Measurements from ENCODE around the gene ESRRA. TPM values are rescaled to one million over a fixed set of nuclear protein-coding genes. Genes with fewer than 3 reads are reported as not detected.

Gene ESRRA
- total RNA-seq, 1 experiment from 2014 or later = 53.4 TPM

- Mint-ChIP-seq H3K27ac (ENCODE audit: unreplicated experiment) (no peak overlapping the region), H3K4me1 (ENCODE audit: low read depth, unreplicated experiment) (peaks cover 9% of the 10 kb centered on the region), H3K27me3 (ENCODE audit: unreplicated experiment) (peaks cover 76% of the 10 kb centered on the region), H3K36me3 (ENCODE audit: insufficient read depth, unreplicated experiment) (peaks cover 9% of the 10 kb centered on the region), H3K9me3 (ENCODE audit: low read depth, unreplicated experiment) (no peaks in the 10 kb centered on the region), H3K4me3 (ENCODE audit: low read depth, unreplicated experiment) (peak overlapping the region; percentile 24)
- no peak for DNase-seq
- TF ChIP-seq, protein P1, sequence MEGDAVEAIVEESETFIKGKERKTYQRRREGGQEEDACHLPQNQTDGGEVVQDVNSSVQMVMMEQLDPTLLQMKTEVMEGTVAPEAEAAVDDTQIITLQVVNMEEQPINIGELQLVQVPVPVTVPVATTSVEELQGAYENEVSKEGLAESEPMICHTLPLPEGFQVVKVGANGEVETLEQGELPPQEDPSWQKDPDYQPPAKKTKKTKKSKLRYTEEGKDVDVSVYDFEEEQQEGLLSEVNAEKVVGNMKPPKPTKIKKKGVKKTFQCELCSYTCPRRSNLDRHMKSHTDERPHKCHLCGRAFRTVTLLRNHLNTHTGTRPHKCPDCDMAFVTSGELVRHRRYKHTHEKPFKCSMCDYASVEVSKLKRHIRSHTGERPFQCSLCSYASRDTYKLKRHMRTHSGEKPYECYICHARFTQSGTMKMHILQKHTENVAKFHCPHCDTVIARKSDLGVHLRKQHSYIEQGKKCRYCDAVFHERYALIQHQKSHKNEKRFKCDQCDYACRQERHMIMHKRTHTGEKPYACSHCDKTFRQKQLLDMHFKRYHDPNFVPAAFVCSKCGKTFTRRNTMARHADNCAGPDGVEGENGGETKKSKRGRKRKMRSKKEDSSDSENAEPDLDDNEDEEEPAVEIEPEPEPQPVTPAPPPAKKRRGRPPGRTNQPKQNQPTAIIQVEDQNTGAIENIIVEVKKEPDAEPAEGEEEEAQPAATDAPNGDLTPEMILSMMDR (IDR thresholded peaks at IDR 0.05; ENCODE audit: unreplicated experiment) = no peak
- intact Hi-C loops (cut with micrococcal nuclease; ENCODE audit: unreplicated experiment) = no loop called here
- no TSS peak for BruUV-seq (replicated peaks)
- CTCF ChIA-PET = no interaction called here
Observed at GRCh38 chr11:64291752-64292459, 13.4 kb upstream of the ESRRA start.

DNA sequence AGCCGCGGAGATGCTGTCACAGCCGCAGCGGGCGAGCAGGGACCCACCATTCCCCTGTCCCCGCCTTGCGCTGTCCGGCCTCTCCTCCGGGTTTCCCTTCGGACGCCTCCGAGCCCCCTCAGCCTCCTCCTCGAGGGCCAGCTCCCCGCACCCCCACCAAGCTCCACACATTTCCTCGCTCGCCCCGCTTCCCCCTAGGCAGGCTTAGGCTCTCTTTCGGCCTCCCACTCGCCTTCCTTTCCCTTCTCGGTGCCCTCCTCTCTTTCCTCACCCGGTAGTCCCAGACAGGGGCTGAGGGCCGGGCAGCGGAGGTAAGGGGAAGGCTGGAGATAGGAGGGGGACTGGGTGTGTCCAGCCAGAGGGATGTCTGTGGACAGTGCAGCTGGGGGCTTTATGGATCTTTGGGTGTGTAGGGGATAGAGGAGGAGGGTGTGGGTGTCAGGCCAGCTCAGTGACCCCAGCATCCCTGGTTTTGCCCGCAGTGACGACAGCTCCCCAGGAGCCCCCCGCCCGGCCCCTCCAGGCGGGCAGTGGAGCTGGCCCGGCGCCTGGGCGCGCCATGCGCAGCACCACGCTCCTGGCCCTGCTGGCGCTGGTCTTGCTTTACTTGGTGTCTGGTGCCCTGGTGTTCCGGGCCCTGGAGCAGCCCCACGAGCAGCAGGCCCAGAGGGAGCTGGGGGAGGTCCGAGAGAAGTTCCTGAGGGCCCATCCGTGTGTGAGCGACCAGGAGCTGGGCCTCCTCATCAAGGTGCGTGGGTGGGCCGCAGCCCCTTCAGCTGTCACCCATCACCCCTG lies 12.7 kb upstream of the ESRRA start:
- CTCF ChIA-PET = no interaction called here
- Mint-ChIP-seq H3K27ac (ENCODE audit: unreplicated experiment) (no peak overlapping the region), H3K4me1 (ENCODE audit: low read depth, unreplicated experiment) (peaks cover 7% of the 10 kb centered on the region), H3K36me3 (ENCODE audit: insufficient read depth, unreplicated experiment) (peaks cover 7% of the 10 kb centered on the region), H3K4me3 (ENCODE audit: low read depth, unreplicated experiment) (peak overlapping the region; percentile 24), H3K9me3 (ENCODE audit: low read depth, unreplicated experiment) (no peaks in the 10 kb centered on the region), H3K27me3 (ENCODE audit: unreplicated experiment) (peaks cover 83% of the 10 kb centered on the region)
- no TSS peak for BruUV-seq (replicated peaks)
- TF ChIP-seq, protein P1 (IDR thresholded peaks at IDR 0.05; ENCODE audit: unreplicated experiment) = no peak
- intact Hi-C loops (cut with micrococcal nuclease; ENCODE audit: unreplicated experiment) = no loop called here
- no peak for DNase-seq

- Mint-ChIP-seq H3K4me1 (ENCODE audit: low read depth, unreplicated experiment) (peaks cover 12% of the 10 kb centered on the region), H3K9me3 (ENCODE audit: low read depth, unreplicated experiment) (no peaks in the 10 kb centered on the region), H3K4me3 (ENCODE audit: low read depth, unreplicated experiment) (no peak overlapping the region), H3K36me3 (ENCODE audit: insufficient read depth, unreplicated experiment) (peaks cover 4% of the 10 kb centered on the region), H3K27me3 (ENCODE audit: unreplicated experiment) (peaks cover 94% of the 10 kb centered on the region), H3K27ac (ENCODE audit: unreplicated experiment) (no peak overlapping the region)
- DNase-seq = no peak
- intact Hi-C loops (cut with micrococcal nuclease; ENCODE audit: unreplicated experiment) = no loop called here
- TF ChIP-seq, protein P1 (IDR thresholded peaks at IDR 0.05; ENCODE audit: unreplicated experiment) = no peak
- no TSS peak for BruUV-seq (replicated peaks)
- CTCF ChIA-PET = interaction anchor here (0.7 kb wide), 1 partner anchor 40 kb away, joined by 10 read pairs; no protein-coding TSS in a partner anchor
Observed at GRCh38 chr11:64294774-64295173, 10.6 kb upstream of the ESRRA start.

DNA sequence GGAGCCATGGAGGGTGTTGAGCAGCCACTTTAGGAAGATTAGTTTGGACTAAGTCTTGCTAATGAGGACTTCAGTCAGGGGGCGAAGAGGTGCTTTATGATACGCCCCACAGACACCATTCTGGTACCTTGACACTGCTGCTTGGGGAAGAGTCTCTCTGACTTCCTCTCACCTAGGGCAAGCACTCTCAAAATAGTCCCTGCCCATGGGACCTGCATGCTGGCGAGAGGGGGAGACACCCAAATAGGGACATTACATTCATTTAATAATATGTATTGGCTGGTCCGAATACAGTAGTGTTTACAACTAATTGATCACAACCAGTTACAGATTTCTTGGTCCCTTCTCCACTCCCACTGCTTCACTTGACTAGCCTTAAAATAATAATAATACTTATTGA lies 9.6 kb upstream of the ESRRA start:
- H3K9me3 Mint-ChIP-seq (ENCODE audit: low read depth, unreplicated experiment) = no peaks in the 10 kb centered on the region
- intact Hi-C loops (cut with micrococcal nuclease; ENCODE audit: unreplicated experiment) = no loop called here
- H3K4me3 Mint-ChIP-seq (ENCODE audit: low read depth, unreplicated experiment) = no peak overlapping the region
- BruUV-seq (replicated peaks) = no TSS peak
- no peak overlapping the region for H3K27ac Mint-ChIP-seq (ENCODE audit: unreplicated experiment)
- TF ChIP-seq, protein P1 (IDR thresholded peaks at IDR 0.05; ENCODE audit: unreplicated experiment) = no peak
- peaks cover 18% of the 10 kb centered on the region for H3K4me1 Mint-ChIP-seq (ENCODE audit: low read depth, unreplicated experiment)
- DNase-seq = no peak
- H3K27me3 Mint-ChIP-seq (ENCODE audit: unreplicated experiment) = peaks cover 94% of the 10 kb centered on the region
- CTCF ChIA-PET = no interaction called here
- H3K36me3 Mint-ChIP-seq (ENCODE audit: insufficient read depth, unreplicated experiment) = peaks cover 5% of the 10 kb centered on the region
